CD4-positive, alpha-beta T cell treated with Interleukin-1 beta for 1 hour (primary cell): ENCODE data around the gene SLC6A8.
"Not testable (repeated sequence)": the region's sequence is repeated elsewhere in the genome, so short reads cannot be mapped to it uniquely, and the experiment has no call there.

Experiments used
- DNase-seq, 2 donors: peaks; one replicate each; pipeline ENCODE4 v3.0.0-alpha.2; 2020 to 2022

The SLC6A8 gene

DNA sequence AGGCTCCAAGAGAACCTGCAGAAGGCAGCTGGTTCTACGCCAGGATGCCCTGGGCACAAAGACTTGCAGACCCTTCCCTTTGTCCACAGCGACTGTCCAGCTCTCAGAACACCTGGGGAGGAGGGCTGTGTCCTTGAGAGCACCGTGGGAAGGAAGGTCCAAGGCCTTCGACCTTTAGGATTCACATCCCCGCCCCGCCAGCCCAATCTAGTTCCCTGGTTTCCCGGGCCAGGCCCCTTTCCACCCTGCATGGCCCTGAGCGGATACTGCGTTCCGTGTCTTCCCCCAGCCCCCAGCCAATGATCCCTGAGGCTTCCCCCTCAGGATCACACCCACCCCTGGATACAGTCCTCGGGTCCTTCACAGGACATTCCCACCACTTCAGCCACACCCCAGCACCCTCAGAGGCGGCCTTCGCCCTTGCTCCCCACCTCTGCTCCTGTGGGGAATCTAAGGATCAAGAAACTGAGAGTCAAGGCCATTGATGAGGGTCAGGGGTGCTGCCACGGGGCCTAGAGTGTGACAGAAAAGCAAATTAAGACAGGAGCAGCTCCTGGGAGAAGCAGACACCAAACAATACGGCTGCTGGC lies 46.0 kb downstream of the SLC6A8 start:
- DNase-seq = no peak

DNA sequence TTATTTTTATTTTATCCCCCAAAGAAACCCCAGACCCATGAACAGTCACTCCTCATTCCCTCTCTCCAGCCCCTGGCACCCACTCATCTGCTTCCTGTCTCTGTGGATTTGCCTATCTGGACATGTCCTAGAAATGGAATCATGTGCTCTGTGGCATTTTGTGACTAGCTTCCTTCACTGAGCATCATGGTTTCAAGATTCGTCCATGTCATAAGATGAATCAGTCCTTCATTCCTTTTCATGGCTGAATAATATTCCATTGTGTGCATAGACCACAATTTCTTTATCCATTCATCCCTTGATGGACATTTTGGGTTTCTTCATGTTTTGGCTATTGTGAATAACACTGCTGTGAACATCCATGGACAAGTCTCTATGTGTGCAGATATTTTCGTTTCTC lies 47.1 kb downstream of the SLC6A8 start:
- DNase-seq = no peak

DNA sequence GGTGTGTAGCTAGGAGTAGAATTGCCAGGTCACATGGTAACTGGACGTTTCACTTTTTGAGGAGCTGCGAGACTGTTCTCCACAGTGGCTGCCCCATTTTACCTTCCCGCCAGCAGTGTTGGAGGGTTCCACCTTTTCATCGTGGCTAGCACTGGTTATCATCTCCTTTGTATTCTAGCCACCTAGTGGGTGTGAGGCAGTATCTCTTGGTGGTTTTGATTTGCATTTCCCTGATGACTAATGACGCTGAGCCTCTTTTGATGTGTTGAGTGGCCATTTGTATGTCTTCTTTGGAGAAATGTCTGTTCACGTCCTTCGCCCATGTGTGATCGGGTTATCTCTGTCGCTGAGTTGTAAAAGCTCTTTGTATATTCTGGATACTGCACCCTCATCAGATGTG lies 47.5 kb downstream of the SLC6A8 start:
- DNase-seq = peak in 1 of 2 donors; percentile 38

DNA sequence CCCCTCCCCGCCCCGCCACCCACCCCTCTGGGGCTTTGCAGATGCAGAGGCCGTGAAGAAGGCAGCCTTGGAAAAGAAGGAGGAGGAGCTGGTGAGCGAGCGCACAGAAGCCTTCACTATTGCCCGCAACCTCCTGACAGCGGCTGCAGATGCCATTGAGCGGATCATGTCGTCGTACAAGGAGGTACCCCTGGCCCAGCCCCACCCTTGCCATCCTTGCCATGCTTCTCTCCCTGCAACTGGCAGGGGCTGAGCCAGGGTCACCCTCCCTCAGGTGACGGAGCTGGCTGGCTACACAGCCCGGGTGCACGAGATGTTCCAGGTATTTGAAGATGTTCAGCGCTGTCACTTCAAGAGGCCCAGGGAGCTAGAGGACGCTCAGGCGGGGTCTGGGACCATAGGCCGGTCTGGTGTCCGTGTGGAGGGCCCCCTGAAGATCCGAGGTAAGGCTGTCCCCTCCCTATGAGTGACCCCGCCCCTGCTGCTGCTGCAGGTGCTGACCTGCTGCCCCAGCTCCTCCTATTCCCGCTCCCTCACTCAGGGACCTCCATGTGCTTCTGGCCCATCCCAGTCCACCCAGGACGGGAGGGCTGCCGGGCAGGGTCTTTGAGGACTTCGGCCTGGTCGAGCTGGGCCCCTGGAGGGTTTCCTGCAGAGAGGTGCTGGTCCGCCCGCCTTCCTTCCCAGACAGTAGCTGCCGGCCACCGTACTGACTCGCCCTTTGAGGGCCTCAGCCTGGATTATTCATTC lies 48.5 kb downstream of the SLC6A8 start:
- no peak for DNase-seq

DNA sequence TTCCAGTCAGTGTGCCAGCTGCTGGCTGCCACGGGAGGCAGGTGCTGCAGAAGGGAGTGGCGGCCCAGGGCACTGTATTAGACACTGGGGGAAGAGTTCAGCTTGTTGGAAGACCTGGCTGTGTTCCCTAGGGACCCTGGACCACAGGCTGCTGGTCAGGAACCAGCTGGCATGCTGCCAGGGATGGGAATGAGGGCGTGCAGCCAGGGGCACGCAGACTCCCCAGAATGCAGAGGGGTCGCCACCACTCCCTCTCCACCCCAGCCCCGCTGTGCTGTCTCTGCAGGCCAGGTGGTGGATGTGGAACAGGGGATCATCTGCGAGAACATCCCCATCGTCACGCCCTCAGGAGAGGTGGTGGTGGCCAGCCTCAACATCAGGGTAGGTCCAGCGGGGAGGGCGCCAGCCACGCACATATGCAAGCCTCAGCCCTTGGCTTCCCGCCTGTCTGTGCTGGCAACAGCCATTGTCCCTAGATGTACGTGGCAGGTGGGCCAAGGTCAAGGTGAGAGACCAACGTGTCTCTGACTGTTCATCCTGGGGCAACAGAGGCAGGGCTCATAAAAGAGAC lies 49.2 kb downstream of the SLC6A8 start:
- DNase-seq = no peak

DNA sequence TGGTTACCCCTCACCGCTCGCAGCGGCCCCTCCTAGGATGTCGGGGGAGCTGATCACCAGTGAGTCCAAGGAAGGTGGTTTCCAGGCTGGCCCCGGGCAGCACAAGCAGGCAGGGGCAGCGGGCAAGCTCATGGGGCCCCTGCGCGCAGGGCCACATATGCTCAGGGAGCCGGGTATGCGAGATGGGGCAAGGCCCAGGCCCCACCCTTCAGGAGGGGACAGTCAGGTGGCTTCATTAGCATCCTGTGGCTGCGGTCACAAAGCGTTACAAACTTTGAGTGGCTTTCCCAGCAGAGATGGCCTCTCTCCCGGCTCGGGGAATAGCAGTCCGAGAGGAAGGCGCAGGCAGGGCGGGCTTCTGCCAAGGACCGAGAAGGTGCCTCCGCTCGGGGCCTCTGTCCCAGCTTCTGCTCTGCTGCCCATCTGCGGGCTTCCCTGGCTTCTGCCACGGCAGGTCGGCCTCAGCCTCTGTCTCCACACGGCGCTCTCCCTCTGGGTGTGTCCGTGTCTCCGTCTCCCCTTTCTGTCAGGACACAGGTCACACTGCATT lies 50.4 kb downstream of the SLC6A8 start:
- no peak for DNase-seq

DNA sequence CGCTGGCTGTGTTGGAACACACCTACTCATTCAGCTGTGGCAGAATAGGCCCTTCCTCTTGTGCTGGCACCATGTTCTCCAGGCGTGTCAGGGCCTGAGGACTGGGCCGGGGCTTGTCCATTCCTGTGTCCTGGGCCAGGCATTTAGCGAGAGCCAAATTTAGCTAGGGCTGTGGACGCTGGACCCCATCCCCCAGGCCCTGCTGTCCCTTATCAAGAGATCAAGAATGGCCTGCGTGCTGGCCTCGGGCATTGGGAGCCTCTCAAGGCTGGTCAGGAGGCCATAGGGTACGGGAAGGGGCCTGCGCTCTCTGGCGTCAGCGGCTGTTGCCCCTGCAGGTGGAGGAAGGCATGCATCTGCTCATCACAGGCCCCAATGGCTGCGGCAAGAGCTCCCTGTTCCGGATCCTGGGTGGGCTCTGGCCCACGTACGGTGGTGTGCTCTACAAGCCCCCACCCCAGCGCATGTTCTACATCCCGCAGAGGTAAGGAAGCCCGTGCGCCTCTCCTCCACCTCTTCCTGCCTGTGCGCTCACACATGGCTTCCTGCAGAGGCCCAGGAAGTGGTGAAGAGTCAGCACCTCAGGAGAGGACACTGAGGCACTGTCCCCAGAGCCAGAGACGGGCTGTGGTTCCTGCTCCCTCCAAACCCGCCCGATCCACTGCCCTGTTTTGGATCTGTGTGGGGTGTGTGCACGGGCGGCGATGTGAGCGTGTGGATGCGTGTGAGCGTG lies 52.2 kb downstream of the SLC6A8 start:
- DNase-seq = no peak

DNA sequence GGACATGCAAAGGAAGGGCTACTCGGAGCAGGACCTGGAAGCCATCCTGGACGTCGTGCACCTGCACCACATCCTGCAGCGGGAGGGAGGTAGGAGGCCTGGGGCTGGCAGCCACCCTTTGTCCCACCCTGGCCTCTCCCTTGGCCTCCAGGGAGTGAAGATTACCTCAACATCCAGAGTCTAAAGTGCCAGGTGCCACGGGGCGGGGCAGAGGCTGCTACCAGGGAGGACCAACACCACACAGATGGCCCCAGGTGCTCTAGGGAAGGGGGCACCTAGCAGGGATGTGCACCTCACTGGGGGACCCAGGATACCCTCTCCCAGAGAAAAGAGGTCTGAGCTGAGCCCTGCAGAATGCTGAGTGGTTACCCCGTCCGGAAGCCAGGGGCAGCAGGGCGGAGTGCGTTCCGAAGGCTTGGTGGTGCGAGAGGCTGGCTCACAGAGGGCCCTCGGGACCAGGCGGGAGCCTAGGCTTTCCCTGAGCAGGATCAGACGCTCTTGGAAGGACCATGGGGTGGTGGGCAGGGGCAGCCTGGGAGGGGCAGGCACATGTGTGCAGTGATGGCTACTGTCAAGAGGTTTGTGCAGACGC lies 53.0 kb downstream of the SLC6A8 start:
- DNase-seq = no peak

DNA sequence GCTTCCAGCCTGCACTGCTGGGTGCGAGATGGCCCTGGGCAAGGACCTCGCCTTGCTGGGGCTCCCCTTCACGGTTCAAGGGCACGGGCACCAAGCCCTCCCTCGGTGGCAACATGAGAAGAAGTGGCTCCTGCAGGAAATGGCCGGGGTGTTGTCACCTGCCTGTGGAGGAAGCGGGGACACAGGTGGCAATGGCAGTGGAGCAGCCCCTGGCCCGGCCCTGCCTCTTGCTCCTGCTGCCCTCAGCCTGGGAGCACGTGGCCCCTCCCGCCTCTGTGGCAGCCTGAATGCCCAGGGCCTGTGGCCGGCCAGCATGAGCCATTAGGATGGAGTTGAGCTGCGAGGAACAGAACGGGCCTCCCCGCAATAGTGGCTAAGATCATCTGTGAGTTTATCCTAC lies 53.7 kb downstream of the SLC6A8 start:
- DNase-seq = no peak

DNA sequence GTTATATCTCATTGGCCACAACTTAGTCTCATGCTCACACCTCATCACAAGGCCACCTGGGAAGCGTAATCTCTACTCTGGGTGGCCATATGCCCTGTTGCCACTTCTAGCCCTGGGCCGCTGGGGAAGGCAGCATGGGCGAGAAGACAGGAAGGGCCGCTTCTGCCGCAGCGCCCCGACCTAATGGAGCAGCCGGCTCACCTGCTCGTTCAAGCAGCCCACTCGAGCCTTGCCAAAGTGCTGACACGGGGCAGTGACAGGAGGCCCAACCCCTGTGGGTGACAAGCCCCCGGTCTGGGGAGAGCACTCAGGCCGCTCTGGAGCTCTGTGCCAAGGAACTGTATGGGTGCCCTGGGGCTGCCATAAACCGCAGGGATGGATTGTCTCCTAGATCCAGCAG lies 54.4 kb downstream of the SLC6A8 start:
- DNase-seq = not testable (repeated sequence)

DNA sequence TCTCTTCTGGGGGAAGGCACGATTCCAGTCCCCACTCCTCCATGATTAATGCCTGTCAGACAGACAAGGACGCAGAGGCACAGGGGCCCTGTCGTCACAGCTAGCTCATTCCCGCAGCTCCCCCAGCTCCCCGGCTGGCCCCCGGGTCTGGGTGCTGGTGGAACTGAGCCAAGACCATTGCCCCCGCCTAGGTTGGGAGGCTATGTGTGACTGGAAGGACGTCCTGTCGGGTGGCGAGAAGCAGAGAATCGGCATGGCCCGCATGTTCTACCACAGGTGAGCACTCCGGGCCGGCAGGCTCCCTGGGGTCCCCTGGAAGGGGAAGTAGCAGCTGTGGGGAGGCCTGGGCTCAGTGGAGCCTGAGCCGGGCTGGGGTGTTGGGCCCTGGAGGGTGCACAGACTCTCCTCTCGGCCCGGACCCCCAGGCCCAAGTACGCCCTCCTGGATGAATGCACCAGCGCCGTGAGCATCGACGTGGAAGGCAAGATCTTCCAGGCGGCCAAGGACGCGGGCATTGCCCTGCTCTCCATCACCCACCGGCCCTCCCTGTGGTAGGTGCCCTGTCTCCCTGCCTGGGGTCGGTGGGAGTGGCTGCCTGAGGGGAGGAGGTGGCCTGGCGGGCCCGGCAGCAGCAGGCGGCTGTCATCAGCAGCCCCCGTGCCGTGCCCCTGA lies 55.2 kb downstream of the SLC6A8 start:
- not testable (repeated sequence) for DNase-seq

DNA sequence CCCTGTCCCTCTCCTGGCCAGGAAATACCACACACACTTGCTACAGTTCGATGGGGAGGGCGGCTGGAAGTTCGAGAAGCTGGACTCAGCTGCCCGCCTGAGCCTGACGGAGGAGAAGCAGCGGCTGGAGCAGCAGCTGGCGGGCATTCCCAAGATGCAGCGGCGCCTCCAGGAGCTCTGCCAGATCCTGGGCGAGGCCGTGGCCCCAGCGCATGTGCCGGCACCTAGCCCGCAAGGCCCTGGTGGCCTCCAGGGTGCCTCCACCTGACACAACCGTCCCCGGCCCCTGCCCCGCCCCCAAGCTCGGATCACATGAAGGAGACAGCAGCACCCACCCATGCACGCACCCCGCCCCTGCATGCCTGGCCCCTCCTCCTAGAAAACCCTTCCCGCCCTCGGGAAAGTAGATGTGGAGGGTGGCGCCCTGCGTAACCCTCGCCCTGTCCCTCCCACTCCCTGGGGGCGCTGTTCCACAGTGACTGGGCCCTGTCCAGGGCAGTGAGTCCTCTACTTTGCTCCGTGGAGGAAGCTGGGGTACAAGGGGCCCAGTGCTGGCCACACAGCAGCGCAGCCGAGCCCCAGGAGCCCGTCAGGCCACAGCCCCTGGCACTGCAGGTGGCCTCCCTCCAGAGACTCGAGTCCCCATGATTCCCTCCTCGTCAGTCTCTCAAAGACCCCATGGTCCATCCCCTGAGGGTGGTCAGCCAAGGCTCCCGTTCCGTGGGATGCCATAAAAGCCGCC lies 55.9 kb downstream of the SLC6A8 start:
- not testable (repeated sequence) for DNase-seq

DNA sequence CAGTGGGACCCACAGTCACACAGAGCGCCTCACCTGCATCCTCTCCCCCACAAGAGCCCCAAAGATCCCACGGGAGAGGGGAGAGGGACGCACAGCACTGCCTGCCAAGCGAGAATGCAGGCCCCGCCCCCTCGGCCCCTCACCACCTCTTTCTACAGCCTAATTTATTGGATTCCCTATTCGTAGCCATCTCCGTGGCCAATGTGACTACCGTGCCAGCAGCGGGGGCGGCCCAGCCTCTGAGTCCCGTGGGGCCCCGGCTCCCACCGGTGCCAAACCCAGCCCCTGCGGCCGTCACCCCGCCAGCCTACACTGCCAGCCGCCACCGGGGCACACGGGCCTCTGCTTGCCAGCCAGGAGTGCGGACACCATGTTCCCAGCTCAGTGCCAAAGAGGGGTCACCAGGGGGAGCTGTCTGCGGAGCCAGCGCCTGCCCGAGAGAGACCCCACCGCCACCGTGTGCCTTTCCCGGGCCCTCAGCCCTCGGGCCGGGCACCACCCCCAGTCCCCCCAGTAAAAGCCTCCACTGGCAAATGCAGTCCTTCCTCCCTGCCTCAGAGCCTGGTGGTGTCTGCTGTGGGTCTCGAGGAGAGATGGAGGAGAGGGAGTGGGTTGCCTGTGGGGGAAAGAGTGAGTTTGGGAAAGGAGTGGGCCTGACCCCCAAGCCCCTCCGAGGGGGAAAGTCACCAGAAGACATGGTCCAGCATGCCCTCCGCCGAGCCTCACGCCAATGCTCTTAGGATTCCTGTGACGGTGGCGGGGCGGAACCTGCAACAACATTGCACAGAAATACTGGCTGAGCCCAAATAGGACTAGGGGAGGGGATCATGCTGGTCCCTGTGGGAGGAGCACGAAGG lies 56.7 kb downstream of the SLC6A8 start:
- no peak for DNase-seq

DNA sequence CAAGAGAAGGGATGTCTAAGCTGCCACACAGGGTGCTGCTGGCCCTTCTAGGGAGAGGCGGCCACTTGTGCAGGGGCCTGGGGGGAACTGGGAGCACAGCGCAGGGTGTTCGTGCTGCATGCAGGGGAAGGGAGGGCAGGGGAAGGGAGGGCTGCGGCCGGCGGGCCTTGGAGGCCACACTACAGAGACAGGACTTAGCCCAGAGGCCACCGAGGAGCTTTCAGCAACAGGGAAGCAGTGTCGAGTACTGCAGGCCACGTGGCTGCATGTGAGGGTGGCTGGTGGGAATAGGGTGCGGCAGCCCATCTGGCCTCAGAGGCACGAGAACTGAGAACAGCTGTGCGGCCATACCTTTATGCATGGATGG lies 57.3 kb downstream of the SLC6A8 start:
- DNase-seq = not testable (repeated sequence)
